Measurements from ENCODE around the gene DNAAF3. TPM values are rescaled to one million over a fixed set of nuclear protein-coding genes. Genes with fewer than 3 reads are reported as not detected.
"Not testable (repeated sequence)": the region's sequence is repeated elsewhere in the genome, so short reads cannot be mapped to it uniquely, and the experiment has no call there.

DNAAF3 gene
- total RNA-seq, 1 experiment from 2014 or later = 14.0 TPM

GRCh38 chr19:55188625-55189024 lies 22.2 kb upstream of the DNAAF3 start:
- Histone ChIP-seq H3K36me3 (no peaks in the 10 kb centered on the region), H3K27ac (no peak overlapping the region), H3K4me3 (no peak overlapping the region), H3K9me3 (replicated peaks) (no peaks in the 10 kb centered on the region), H3K4me1 (no peaks in the 10 kb centered on the region), H3K27me3 (no peaks in the 10 kb centered on the region)
- no peak for DNase-seq

- Histone ChIP-seq H3K4me3 (no peak overlapping the region), H3K9me3 (replicated peaks) (no peaks in the 10 kb centered on the region), H3K36me3 (no peaks in the 10 kb centered on the region), H3K27ac (no peak overlapping the region), H3K4me1 (no peaks in the 10 kb centered on the region), H3K27me3 (no peaks in the 10 kb centered on the region)
- no peak for DNase-seq
These were observed 19.7 kb upstream of the DNAAF3 start for GRCh38 chr19:55186080-55186479.

- Histone ChIP-seq H3K4me3 (no peak overlapping the region), H3K27me3 (peaks cover 6% of the 10 kb centered on the region; the same call in 1 of the 2 replicates), H3K36me3 (no peaks in the 10 kb centered on the region), H3K9me3 (replicated peaks) (no peaks in the 10 kb centered on the region), H3K4me1 (0 out of 2 replicates have a peak, but pooled peaks cover 3% of the 10 kb centered on the region), H3K27ac (no peak overlapping the region)
- no peak for DNase-seq
These were observed 15.3 kb upstream of the DNAAF3 start for GRCh38 chr19:55181740-55182139.

- no peaks in the 10 kb centered on the region for H3K9me3 ChIP-seq (replicated peaks)
- H3K4me3 ChIP-seq = peak within 1 kb of the TSS; percentile 41
- DNase-seq = peak in 1 of 2 experiments; percentile 27
- peaks cover 6% of the 10 kb centered on the region; the same call in 1 of the 2 replicates for H3K27me3 ChIP-seq
- H3K36me3 ChIP-seq = no peaks in the 10 kb centered on the region
- no peak within 1 kb of the TSS for H3K27ac ChIP-seq
- 0 out of 2 replicates have a peak, but pooled peaks cover 3% of the 10 kb centered on the region for H3K4me1 ChIP-seq
These were observed 13.4 kb upstream of the DNAAF3 start, which contains the start of gene SYT5 for GRCh38 chr19:55179606-55180484. Gene SYT5, minus strand, starts transcription at chr19:55180289. Its CDS starts 1,248 bp downstream, at chr19:55179041.

GRCh38 chr19:55178781-55179599 lies 12.6 kb upstream of the DNAAF3 start:
- no peaks in the 10 kb centered on the region for H3K36me3 ChIP-seq
- H3K9me3 ChIP-seq (replicated peaks) = no peaks in the 10 kb centered on the region
- H3K4me3 ChIP-seq = peak overlapping the region; percentile 41
- H3K4me1 ChIP-seq = 0 out of 2 replicates have a peak, but pooled peaks cover 3% of the 10 kb centered on the region
- peak; percentile 78 to 86 for DNase-seq
- H3K27ac ChIP-seq = no peak overlapping the region
- peaks cover 6% of the 10 kb centered on the region; the same call in 1 of the 2 replicates for H3K27me3 ChIP-seq

DNA sequence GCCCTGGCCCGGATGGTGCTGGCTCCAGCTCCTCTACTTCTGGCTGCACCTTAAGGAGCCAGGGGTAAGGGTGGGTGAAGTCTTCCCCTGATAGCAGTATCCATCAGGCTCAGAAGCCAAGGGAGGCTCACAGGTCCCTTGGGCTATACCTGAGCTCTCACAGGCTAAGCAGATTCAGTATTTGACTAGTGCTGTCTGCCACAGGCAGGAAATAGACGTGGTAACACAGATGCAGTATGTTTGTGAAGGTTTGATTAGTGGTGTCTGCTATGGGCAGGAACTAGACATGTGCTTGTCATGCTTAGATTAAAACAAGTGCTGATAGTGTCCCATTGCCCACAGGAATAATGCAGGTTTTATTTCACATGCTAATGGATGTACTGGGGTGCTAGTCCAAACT lies 9.7 kb upstream of the DNAAF3 start:
- Histone ChIP-seq H3K9me3 (replicated peaks) (no peaks in the 10 kb centered on the region), H3K27ac (no peak overlapping the region), H3K27me3 (peaks cover 9% of the 10 kb centered on the region; the same call in 1 of the 2 replicates), H3K36me3 (no peaks in the 10 kb centered on the region), H3K4me3 (no peak overlapping the region), H3K4me1 (0 out of 2 replicates have a peak, but pooled peaks cover 3% of the 10 kb centered on the region)
- no peak for DNase-seq

DNA sequence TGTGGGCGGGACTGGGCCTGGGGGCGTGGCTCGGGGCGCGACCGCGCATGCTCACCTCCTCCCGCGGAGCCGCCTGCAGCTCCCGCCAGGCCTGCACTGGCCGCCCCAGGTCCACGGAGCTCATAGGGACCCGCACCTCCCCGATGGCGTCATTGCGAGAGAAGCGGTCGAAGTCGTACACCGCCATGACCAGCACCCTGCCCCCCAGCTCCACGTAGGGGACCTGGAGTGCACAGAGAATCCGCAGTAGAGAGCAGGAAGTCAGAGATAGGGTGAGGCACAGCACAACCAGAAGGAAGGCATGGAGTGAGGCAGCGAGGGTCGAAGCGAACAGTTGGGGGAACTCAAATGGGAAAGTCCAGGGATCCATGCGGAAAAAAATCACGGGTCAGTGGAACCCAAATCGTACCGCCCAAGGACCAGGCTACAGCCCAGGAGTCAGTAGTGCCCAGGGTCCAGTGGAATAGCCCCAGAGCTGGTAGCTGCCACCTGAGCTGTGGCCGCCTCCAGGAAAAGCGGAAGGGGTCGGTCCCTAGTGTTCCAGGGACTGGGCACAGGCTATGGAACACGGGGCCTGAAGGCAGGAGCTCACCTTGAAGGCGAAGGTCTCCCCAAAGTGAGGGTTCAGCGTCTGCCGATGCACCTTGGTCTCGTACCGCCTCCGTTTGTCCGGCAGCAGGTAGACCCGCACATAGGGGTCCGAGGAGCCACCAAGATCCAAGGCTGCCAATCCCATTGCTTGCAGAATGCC lies 8.9 kb upstream of the DNAAF3 start:
- no peaks in the 10 kb centered on the region for H3K9me3 ChIP-seq (replicated peaks)
- no peak overlapping the region for H3K27ac ChIP-seq
- no peak overlapping the region for H3K4me3 ChIP-seq
- 0 out of 2 replicates have a peak, but pooled peaks cover 3% of the 10 kb centered on the region for H3K4me1 ChIP-seq
- DNase-seq = no peak
- H3K36me3 ChIP-seq = no peaks in the 10 kb centered on the region
- H3K27me3 ChIP-seq = peaks cover 9% of the 10 kb centered on the region; the same call in 1 of the 2 replicates

- H3K36me3 ChIP-seq = no peaks in the 10 kb centered on the region
These were observed 8.2 kb upstream of the DNAAF3 start for GRCh38 chr19:55174425-55175116.

DNA sequence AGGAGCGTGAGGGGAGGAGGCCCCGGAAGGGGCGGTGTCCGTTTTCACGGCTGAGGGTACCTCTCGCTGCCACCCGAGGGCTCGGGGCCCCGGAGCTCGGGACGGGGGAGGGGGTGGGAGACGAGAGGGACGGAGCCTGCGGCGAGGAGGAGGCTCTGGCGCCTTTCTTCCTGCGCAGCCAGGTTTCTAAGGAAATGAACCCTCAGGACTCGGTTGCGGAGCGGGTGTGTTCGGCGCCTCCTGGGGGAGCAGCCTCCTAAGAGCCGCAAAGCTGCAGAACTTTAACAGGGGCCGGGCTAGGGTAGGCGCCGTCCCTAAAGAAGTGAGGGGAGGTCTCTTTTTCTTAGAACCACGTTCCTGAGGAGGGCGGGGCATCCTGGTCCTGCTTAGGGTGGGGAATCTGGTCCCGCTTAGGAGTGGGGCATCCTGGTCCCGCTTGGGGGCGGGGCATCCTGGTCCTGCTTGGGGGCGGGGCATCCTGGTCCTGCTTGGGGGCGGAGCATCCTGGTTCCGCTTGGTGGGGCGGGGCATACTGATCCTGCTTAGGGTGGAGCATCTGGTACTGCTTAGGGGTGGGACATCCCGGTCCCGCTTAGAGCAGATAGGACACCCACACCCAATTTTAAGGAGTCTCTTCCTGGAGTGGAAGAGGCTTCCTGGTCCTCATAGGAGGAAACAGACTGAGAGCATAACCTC lies 7.4 kb upstream of the DNAAF3 start:
- peak overlapping the region; percentile 48 for H3K4me3 ChIP-seq
- peak; percentile 51 to 53 for DNase-seq
- peaks cover 9% of the 10 kb centered on the region; the same call in 1 of the 2 replicates for H3K27me3 ChIP-seq
- no peak overlapping the region for H3K27ac ChIP-seq
- H3K9me3 ChIP-seq (replicated peaks) = no peaks in the 10 kb centered on the region
- 0 out of 2 replicates have a peak, but pooled peaks cover 1% of the 10 kb centered on the region for H3K4me1 ChIP-seq
- no peaks in the 10 kb centered on the region for H3K36me3 ChIP-seq

More at GRCh38 chr19:55174425-55175116, 8.2 kb upstream of the DNAAF3 start:
- no peak for DNase-seq
- Histone ChIP-seq H3K4me3 (no peak overlapping the region), H3K27me3 (peaks cover 9% of the 10 kb centered on the region; the same call in 1 of the 2 replicates), H3K4me1 (0 out of 2 replicates have a peak, but pooled peaks cover 3% of the 10 kb centered on the region), H3K27ac (no peak overlapping the region), H3K9me3 (replicated peaks) (no peaks in the 10 kb centered on the region)

DNA sequence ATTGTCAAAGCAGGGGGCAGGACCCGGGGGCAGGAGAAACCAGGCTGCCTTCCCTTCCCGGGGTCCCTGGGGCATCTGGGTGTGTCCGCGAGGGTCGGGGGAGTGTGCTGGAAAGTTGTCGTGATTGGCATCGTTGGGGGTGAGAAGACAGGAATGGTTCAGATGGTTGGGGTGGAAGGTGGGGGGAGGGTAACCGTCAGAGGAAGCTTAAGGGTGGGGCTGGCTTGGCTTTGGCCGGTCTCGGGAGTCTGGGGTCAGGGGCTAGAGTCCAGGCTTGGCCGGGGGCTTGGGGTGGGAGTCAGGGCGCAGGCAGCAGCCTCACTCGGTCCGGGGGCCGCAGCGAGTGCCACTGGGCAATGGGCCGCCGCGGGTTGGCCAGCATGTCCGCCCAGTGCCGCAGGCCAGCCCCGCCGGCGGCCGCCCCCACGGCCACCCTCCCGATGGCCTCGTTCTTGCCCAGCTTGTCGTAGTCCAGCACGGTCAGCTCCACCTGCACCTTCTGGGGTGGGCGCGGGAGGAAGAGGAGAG lies 6.8 kb upstream of the DNAAF3 start:
- Histone ChIP-seq H3K4me1 (no peaks in the 10 kb centered on the region), H3K4me3 (peak overlapping the region; percentile 48), H3K27me3 (peaks cover 9% of the 10 kb centered on the region; the same call in 1 of the 2 replicates), H3K36me3 (no peaks in the 10 kb centered on the region), H3K27ac (no peak overlapping the region), H3K9me3 (replicated peaks) (no peaks in the 10 kb centered on the region)
- DNase-seq = no peak

- no peak overlapping the region for H3K4me3 ChIP-seq
- no peaks in the 10 kb centered on the region for H3K4me1 ChIP-seq
- no peak for DNase-seq
- no peak overlapping the region for H3K27ac ChIP-seq
- H3K27me3 ChIP-seq = peaks cover 4% of the 10 kb centered on the region; the same call in 1 of the 2 replicates
- no peaks in the 10 kb centered on the region for H3K36me3 ChIP-seq
- H3K9me3 ChIP-seq (replicated peaks) = no peaks in the 10 kb centered on the region
These were observed 6.3 kb upstream of the DNAAF3 start for GRCh38 chr19:55172741-55173140.

DNA sequence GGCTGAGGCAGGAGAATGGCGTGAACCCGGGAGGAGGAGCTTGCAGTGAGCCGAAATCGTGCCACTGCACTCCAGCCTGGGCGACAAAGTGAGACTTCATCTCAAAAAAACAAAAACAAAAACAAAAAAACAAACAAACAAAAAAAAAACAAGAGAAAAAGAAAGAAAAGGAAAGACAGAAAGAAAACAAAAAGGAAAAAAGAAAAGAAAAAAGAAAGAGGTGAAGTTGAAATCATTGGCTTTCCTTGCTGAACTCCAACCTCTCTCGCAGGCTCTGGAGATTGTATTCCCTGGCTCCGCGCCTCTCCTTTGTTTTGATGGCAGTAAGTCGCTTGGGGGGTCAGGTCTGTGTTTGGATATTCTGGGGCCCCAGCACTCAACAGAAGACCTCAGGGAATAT lies 5.9 kb upstream of the DNAAF3 start:
- not testable (repeated sequence) for DNase-seq, H3K4me3 ChIP-seq

GRCh38 chr19:55171440-55171839 lies 5.0 kb upstream of the DNAAF3 start:
- Histone ChIP-seq H3K4me3 (no peak overlapping the region), H3K36me3 (no peaks in the 10 kb centered on the region), H3K27me3 (0 out of 2 replicates have a peak, but pooled peaks cover 2% of the 10 kb centered on the region), H3K4me1 (0 out of 2 replicates have a peak, but pooled peaks cover 4% of the 10 kb centered on the region), H3K9me3 (replicated peaks) (no peaks in the 10 kb centered on the region), H3K27ac (no peak overlapping the region)
- DNase-seq = no peak

More for the DNA sequence above, 5.9 kb upstream of the DNAAF3 start:
- H3K27ac ChIP-seq; H3K27me3 ChIP-seq; H3K36me3 ChIP-seq; H3K4me1 ChIP-seq; H3K9me3 ChIP-seq (replicated peaks): not testable (repeated sequence)
